DND-41 (cell line): ENCODE measurements around the gene LONP2.

Experiments used
- ATAC-seq: fragments of 200-7000 bp; cut with Tn5 transposase; 3 replicates; pipeline ENCODE4 v1.9.1; 2021; ENCODE audit warnings: low read depth; ENCODE audit not compliant: insufficient read depth
- DNase-seq: peaks from one replicate; pipeline ENCODE4 v3.0.0-alpha.2; 2020
- H2AFZ ChIP-seq: 2 replicates; pipeline ENCODE4 v1.6.0; 2012; ENCODE audit warnings: low read depth, low read length
- H3K27ac ChIP-seq: 2 replicates; pipeline ENCODE4 v1.5.1; 2012; ENCODE audit warnings: low read length, inconsistent platforms
- H3K27me3 ChIP-seq: fragments of 200-600 bp; sonication (generic); 2 replicates; pipeline ENCODE4 v1.6.0; 2012; ENCODE audit warnings: low read length, mild to moderate bottlenecking, inconsistent platforms; ENCODE audit not compliant: insufficient read depth, poor library complexity
- H3K36me3 ChIP-seq: 2 replicates; pipeline ENCODE4 v1.5.1; 2012; ENCODE audit warnings: low read length, inconsistent platforms; ENCODE audit not compliant: insufficient read depth
- H3K4me1 ChIP-seq: 2 replicates; pipeline ENCODE4 v1.5.1; 2012; ENCODE audit warnings: mild to moderate bottlenecking, low read length; ENCODE audit not compliant: insufficient read depth
- H3K4me2 ChIP-seq: 2 replicates; pipeline ENCODE4 v1.6.0; 2012; ENCODE audit warnings: mild to moderate bottlenecking, moderate library complexity, low read length, inconsistent platforms; ENCODE audit not compliant: insufficient read depth
- H3K4me3 ChIP-seq, 2 experiments: fragments of 200-600 bp in 1 of 2; shearing (Covaris generic) in 1 of 2; 2 replicates each; pipeline ENCODE4 v1.5.1; 2012 to 2016; ENCODE audit warnings: inconsistent platforms in 2 of 2, low read length in 2 of 2, mild to moderate bottlenecking in 2 of 2, low read depth in 1 of 2, moderate library complexity in 1 of 2
- H3K79me2 ChIP-seq: 2 replicates; pipeline ENCODE4 v1.6.0; 2012; ENCODE audit warnings: low read length, inconsistent platforms; ENCODE audit not compliant: insufficient read depth
- H3K9ac ChIP-seq: 2 replicates; pipeline ENCODE4 v1.6.0; 2012; ENCODE audit warnings: low read depth, mild to moderate bottlenecking, inconsistent platforms, low read length, moderate library complexity
- H3K9me3 ChIP-seq: 2 replicates; pipeline ENCODE4 v1.5.1; 2012; ENCODE audit warnings: low read length, moderate library complexity, mild to moderate bottlenecking, inconsistent platforms; ENCODE audit not compliant: insufficient read depth, severe bottlenecking
- H4K20me1 ChIP-seq: 2 replicates; pipeline ENCODE4 v1.6.0; 2012; ENCODE audit warnings: low read length; ENCODE audit not compliant: insufficient read depth
- CTCF ChIP-seq: IDR thresholded peaks from 2 replicates; pipeline ENCODE4 v1.5.1; 2012; ENCODE audit warnings: borderline replicate concordance, low read length, moderate library complexity, mild to moderate bottlenecking; ENCODE audit not compliant: poor library complexity, severe bottlenecking; ENCODE audit errors: extremely low read depth
- EZH2 ChIP-seq: IDR thresholded peaks from 3 replicates; pipeline ENCODE4 v1.6.1; 2012; ENCODE audit warnings: borderline replicate concordance, low read depth, mild to moderate bottlenecking, moderate library complexity, low read length, inconsistent platforms; ENCODE audit not compliant: severe bottlenecking

The LONP2 gene

GRCh38 chr16:48329138-48329537 lies 85.0 kb downstream of the LONP2 start:
- no peak overlapping the region for H2AFZ ChIP-seq
- H3K4me1 ChIP-seq: no peaks in the 10 kb centered on the region
- no peak overlapping the region for H3K9ac ChIP-seq
- H3K4me2 ChIP-seq: no peak overlapping the region
- H3K36me3 ChIP-seq: peaks cover 9% of the 10 kb centered on the region
- DNase-seq (no peak), ATAC-seq (no peak)
- H3K27ac ChIP-seq: no peak overlapping the region
- TF ChIP-seq EZH2 (no peak), CTCF (no peak)
- H3K4me3 ChIP-seq: no peak overlapping the region
- H4K20me1 ChIP-seq: peaks cover 3% of the 10 kb centered on the region; the same call in 1 of the 2 replicates
- no peaks in the 10 kb centered on the region for H3K9me3 ChIP-seq
- H3K79me2 ChIP-seq: no peaks in the 10 kb centered on the region
- no peaks in the 10 kb centered on the region for H3K27me3 ChIP-seq

GRCh38 chr16:48330189-48330840 lies 86.2 kb downstream of the LONP2 start:
- Histone ChIP-seq H4K20me1 (peaks cover 3% of the 10 kb centered on the region; the same call in 1 of the 2 replicates), H3K36me3 (peaks cover 21% of the 10 kb centered on the region), H3K9me3 (no peaks in the 10 kb centered on the region), H3K79me2 (no peaks in the 10 kb centered on the region), H3K4me2 (no peak overlapping the region), H3K4me1 (no peaks in the 10 kb centered on the region), H3K4me3 (no peak overlapping the region), H3K27me3 (no peaks in the 10 kb centered on the region), H3K27ac (no peak overlapping the region), H2AFZ (no peak overlapping the region), H3K9ac (no peak overlapping the region)
- TF ChIP-seq EZH2 (no peak), CTCF (no peak)
- DNase-seq (no peak), ATAC-seq (no peak)

GRCh38 chr16:48330841-48331192 lies 86.7 kb downstream of the LONP2 start:
- H3K9ac ChIP-seq: no peak overlapping the region
- H3K79me2 ChIP-seq: no peaks in the 10 kb centered on the region
- DNase-seq (no peak), ATAC-seq (no peak)
- TF ChIP-seq EZH2 (no peak), CTCF (no peak)
- H3K27me3 ChIP-seq: no peaks in the 10 kb centered on the region
- peaks cover 26% of the 10 kb centered on the region for H3K36me3 ChIP-seq
- H3K27ac ChIP-seq: no peak overlapping the region
- no peak overlapping the region for H3K4me3 ChIP-seq
- H3K4me2 ChIP-seq: no peak overlapping the region
- no peaks in the 10 kb centered on the region for H3K4me1 ChIP-seq
- peaks cover 3% of the 10 kb centered on the region; the same call in 1 of the 2 replicates for H4K20me1 ChIP-seq
- H2AFZ ChIP-seq: no peak overlapping the region
- no peaks in the 10 kb centered on the region for H3K9me3 ChIP-seq

- no peak overlapping the region for H3K9ac ChIP-seq
- H3K27me3 ChIP-seq: no peaks in the 10 kb centered on the region
- peaks cover 44% of the 10 kb centered on the region for H3K36me3 ChIP-seq
- no peak overlapping the region for H2AFZ ChIP-seq
- H3K4me2 ChIP-seq: no peak overlapping the region
- no peak overlapping the region for H3K27ac ChIP-seq
- TF ChIP-seq CTCF (no peak), EZH2 (no peak)
- H3K4me3 ChIP-seq: no peak overlapping the region
- ATAC-seq (no peak), DNase-seq (no peak)
- no peaks in the 10 kb centered on the region for H3K79me2 ChIP-seq
- H4K20me1 ChIP-seq: no peaks in the 10 kb centered on the region
- no peaks in the 10 kb centered on the region for H3K4me1 ChIP-seq
- no peaks in the 10 kb centered on the region for H3K9me3 ChIP-seq
Observed at GRCh38 chr16:48332978-48333377, 88.9 kb downstream of the LONP2 start.
